ENCODE data around the gene ADK. TPM values are rescaled to one million over a fixed set of nuclear protein-coding genes. Genes with fewer than 3 reads are reported as not detected.
"Not testable (repeated sequence)": the region's sequence is repeated elsewhere in the genome, so short reads cannot be mapped to it uniquely, and the experiment has no call there.

Gene ADK
- total RNA-seq, 6 experiments from 2014 or later: 54.2 to 92.5 (median 63.5) TPM

DNA sequence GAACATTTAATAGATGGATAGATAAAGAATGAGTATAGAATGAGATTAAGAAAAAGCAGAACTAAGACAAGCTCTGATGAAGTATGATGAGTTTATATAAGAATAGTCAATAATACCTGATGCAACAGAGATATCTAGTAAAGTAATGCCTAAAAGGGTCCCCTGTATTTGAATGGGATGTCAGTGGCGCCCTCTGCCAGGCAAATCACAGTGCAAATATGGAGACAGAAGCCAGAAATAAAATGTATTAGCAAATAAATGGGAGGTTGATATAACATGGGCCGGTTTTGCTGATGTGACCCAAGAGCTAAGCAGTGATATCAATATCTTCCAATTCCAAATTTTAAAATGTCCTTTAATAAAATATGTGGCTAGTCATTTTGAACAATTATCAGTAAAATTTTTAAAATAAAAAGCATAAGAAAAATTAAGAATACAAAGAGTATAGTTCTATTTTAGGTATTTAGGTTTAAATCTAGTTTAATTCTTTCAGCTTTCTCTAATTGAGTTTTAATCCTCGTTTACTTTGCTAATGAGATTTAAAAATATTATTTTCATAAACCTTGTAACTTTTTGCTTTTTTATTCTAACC, 62.6 kb downstream of the ADK start:
- TF ChIP-seq, protein P1, sequence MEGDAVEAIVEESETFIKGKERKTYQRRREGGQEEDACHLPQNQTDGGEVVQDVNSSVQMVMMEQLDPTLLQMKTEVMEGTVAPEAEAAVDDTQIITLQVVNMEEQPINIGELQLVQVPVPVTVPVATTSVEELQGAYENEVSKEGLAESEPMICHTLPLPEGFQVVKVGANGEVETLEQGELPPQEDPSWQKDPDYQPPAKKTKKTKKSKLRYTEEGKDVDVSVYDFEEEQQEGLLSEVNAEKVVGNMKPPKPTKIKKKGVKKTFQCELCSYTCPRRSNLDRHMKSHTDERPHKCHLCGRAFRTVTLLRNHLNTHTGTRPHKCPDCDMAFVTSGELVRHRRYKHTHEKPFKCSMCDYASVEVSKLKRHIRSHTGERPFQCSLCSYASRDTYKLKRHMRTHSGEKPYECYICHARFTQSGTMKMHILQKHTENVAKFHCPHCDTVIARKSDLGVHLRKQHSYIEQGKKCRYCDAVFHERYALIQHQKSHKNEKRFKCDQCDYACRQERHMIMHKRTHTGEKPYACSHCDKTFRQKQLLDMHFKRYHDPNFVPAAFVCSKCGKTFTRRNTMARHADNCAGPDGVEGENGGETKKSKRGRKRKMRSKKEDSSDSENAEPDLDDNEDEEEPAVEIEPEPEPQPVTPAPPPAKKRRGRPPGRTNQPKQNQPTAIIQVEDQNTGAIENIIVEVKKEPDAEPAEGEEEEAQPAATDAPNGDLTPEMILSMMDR (IDR thresholded peaks at IDR 0.05): peak; percentile 36 to 45 (median 40)
- no peak for TF ChIP-seq POLR2A (IDR thresholded peaks at IDR 0.05)
- no peaks in the 10 kb centered on the region for H3K27me3 ChIP-seq
- H3K9me3 ChIP-seq: no peaks in the 10 kb centered on the region
- H3K27ac ChIP-seq: no peak overlapping the region
- intact Hi-C loops (cut with DNase I): no loop called here
- DNase-seq (peak in 1 of 3 donors; percentile 39), ATAC-seq (peak; percentile 51 to 79 (median 67))
- peaks cover 0 to 3% (median 0%) of the 10 kb centered on the region in 4 donors for H3K4me1 ChIP-seq
- H3K4me3 ChIP-seq: no peak overlapping the region
- H3K36me3 ChIP-seq: no peaks in the 10 kb centered on the region
- WGBS (ENCODE audit: insufficient coverage, low coverage, low lambda C conversion rate, missing lambda C conversion rate): 41% methylated on average over 3 of the region's 3 CpGs

DNA sequence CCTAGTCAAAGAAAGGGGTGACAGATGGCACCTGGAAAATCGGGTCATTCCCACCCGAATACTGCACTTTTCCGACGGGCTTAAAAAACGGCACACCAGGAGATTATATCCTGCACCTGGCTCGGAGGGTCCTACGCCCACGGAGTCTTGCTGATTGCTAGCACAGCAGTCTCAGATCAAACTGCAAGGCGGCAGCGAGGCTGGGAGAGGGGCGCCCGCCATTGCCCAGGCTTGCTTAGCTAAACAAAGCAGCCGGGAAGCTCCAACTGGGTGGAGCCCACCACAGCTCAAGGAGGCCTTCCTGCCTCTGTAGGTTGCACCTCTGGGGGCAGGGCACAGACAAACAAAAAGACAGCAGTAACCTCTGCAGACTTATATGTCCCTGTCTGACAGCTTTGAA, 66.1 kb downstream of the ADK start:
- H3K9me3 ChIP-seq; DNase-seq; H3K27me3 ChIP-seq; H3K27ac ChIP-seq; H3K4me1 ChIP-seq; intact Hi-C loops (cut with DNase I); ATAC-seq; H3K36me3 ChIP-seq; H3K4me3 ChIP-seq: not testable (repeated sequence)
- 98% methylated on average over 7 of the region's 13 CpGs for WGBS (ENCODE audit: insufficient coverage, low coverage, low lambda C conversion rate, missing lambda C conversion rate)

GRCh38 chr10:74222467-74222866, 71.4 kb downstream of the ADK start:
- intact Hi-C loops (cut with DNase I); H3K27ac ChIP-seq; H3K9me3 ChIP-seq; H3K4me1 ChIP-seq; H3K27me3 ChIP-seq; H3K4me3 ChIP-seq; DNase-seq; ATAC-seq; H3K36me3 ChIP-seq: not testable (repeated sequence)
- 95% methylated on average over 3 of the region's 4 CpGs for WGBS (ENCODE audit: insufficient coverage, low coverage, low lambda C conversion rate, missing lambda C conversion rate)

DNA sequence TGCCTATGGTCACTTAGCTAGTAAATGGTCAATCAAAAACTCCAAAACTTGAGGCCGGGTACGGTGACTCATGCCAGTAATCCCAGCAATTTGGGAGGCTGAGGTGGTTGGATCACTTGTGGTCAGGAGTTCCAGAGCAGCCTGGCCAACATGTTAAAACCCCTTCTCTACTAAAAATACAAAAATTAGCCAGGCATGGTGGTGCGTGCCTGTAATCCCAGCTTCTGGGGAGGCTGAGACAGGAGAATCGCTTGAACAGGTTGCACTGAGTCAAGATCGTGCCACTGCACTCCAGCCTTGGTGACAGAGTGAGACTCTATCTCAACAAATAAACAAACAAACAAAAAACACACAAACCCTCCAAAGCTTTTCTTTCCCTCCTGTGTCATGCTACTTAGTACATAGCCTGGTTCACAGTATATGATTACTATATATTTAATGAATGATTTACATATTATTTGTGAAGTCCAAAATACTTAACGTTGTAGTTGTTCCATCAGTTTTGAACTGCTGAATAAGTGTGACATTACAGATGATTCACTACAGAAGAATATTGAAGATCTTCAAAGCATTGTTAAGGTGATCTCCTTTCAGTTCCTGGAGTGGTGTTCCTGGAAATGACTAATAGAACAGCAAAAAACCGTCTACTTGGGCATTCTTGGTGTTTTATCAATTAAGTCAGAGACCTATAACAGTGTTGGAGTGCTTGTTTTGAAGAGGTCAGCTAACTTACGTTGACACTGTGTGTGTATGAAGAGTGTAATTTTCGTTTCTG, 72.9 kb downstream of the ADK start:
- no peak for TF ChIP-seq POLR2A (IDR thresholded peaks at IDR 0.05)
- TF ChIP-seq, protein P1 (IDR thresholded peaks at IDR 0.05): no peak
- no peak overlapping the region for H3K4me3 ChIP-seq
- no peak for ATAC-seq
- H3K27ac ChIP-seq: no peak overlapping the region
- no peak for DNase-seq
- WGBS (ENCODE audit: insufficient coverage, low coverage, low lambda C conversion rate, missing lambda C conversion rate): 55% methylated on average over 6 of the region's 9 CpGs
- H3K4me1 ChIP-seq: no peaks in the 10 kb centered on the region
- intact Hi-C loops (cut with DNase I): no loop called here
- no peaks in the 10 kb centered on the region for H3K36me3 ChIP-seq
- H3K27me3 ChIP-seq: no peaks in the 10 kb centered on the region
- no peaks in the 10 kb centered on the region for H3K9me3 ChIP-seq

DNA sequence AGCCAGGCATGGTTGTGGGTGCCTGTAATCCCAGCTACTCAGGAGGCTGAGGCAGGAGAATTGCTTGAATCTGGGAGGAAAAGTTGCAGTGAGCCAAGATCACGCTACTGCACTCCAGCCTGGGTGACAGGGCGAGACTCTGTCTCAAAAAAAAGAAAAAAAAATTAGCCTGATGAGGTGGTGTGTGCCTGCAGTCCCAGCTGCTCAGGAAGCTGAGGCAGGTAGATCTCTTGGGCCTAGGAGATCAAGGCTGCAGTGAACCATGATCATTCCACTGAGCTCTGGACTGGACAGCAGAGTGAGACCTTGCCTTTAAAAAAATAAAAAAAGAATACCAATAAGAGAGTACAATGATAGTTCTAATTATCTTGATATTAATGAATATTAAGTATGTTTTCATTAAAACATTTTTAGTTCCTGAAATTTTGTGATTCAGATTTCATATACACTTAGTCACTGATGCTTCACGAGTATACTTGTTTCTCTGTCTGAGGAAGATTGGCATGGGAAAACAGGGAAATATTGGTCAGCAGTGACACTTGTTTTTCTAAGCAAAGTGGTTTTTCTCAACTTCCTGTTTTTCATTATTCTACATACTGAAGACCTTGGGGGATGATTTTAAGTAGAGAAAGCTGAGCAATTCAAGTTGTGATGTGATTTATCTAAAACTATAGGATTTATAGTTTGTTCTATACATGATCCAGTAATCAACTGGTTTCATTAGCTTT, 76.8 kb downstream of the ADK start:
- TF ChIP-seq POLR2A (IDR thresholded peaks at IDR 0.05): no peak
- TF ChIP-seq, protein P1 (IDR thresholded peaks at IDR 0.05): no peak
- Histone ChIP-seq H3K27me3 (no peaks in the 10 kb centered on the region), H3K4me1 (no peaks in the 10 kb centered on the region), H3K36me3 (no peaks in the 10 kb centered on the region), H3K4me3 (no peak overlapping the region), H3K27ac (peak overlapping the region in 1 of 3 donors; percentile 56), H3K9me3 (no peaks in the 10 kb centered on the region)
- WGBS (ENCODE audit: insufficient coverage, low coverage, low lambda C conversion rate, missing lambda C conversion rate): 58% methylated on average over 2 of the region's 3 CpGs
- peak; percentile 45 to 78 (median 68) for ATAC-seq
- intact Hi-C loops (cut with DNase I): no loop called here
- no peak for DNase-seq

Measured in right lobe of liver (tissue), 6 donors.